Rectal smooth muscle tissue (tissue), 1 donor: ENCODE results near the gene KCNG4.
"Not testable (repeated sequence)": the region's sequence is repeated elsewhere in the genome, so short reads cannot be mapped to it uniquely, and the experiment has no call there.

ENCODE experiments used
- H3K27ac ChIP-seq: one replicate; pipeline ENCODE4 v1.7.0; 2013; ENCODE audit warnings: low read depth, low read length, inconsistent platforms
- H3K27me3 ChIP-seq: one replicate; pipeline ENCODE4 v1.7.0; 2013; ENCODE audit warnings: low read length; ENCODE audit not compliant: control insufficient read depth, insufficient read depth
- H3K36me3 ChIP-seq: one replicate; pipeline ENCODE4 v1.7.0; 2013; ENCODE audit warnings: low read length; ENCODE audit not compliant: control insufficient read depth, insufficient read depth
- H3K4me1 ChIP-seq: one replicate; pipeline ENCODE4 v1.7.0; 2013; ENCODE audit warnings: low read length; ENCODE audit not compliant: control insufficient read depth, insufficient read depth
- H3K4me3 ChIP-seq: one replicate; pipeline ENCODE4 v1.7.0; 2013; ENCODE audit warnings: low read length
- H3K9ac ChIP-seq: one replicate; pipeline ENCODE4 v1.7.0; 2013; ENCODE audit warnings: low read length

KCNG4 gene

DNA sequence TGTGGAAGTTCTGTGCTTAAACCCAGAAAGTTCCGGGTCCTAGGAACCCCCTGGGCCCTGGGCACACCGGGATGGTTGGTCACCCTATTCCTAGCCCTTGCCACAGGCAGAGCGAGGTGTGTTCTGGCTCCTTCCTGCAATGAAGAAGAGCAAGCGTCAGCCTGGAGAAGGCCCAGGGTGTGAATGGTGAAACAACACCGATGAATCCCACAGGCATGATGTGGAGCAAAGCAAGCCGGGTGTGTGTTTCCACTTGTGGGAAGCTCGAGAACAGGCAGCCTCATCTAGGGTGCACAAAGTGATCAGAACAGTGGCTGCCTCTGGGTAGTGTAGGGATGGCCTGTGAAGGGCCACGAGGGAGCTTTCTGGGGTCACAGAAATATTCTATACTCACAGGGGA lies 13.8 kb downstream of the KCNG4 start:
- no peak overlapping the region for H3K4me3 ChIP-seq
- H3K27ac ChIP-seq = no peak overlapping the region
- H3K4me1 ChIP-seq = peaks cover 2% of the 10 kb centered on the region
- H3K9ac ChIP-seq = no peak overlapping the region
- no peaks in the 10 kb centered on the region for H3K27me3 ChIP-seq
- H3K36me3 ChIP-seq = no peaks in the 10 kb centered on the region

DNA sequence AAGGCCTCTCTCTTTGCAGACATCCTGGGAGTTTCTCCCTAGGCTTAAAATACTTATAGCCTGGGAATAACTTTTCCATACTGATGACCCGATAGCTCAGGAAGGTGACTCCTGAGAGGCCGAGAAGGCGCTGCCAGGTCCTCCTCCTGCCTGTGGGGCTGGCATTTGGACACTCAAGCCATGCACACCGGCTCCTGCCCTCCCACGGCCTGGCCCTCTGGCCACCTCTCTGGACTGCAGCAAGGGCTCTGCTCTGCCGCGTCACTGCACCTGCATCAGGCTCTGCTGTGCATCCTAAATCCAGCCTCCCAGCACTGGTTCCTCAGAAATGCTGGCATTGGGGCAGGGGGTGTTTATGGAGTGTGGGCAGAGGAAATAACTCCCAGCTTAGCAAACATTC lies 14.2 kb downstream of the KCNG4 start:
- no peak overlapping the region for H3K9ac ChIP-seq
- H3K27me3 ChIP-seq = no peaks in the 10 kb centered on the region
- no peak overlapping the region for H3K4me3 ChIP-seq
- H3K36me3 ChIP-seq = no peaks in the 10 kb centered on the region
- H3K27ac ChIP-seq = no peak overlapping the region
- peaks cover 2% of the 10 kb centered on the region for H3K4me1 ChIP-seq

DNA sequence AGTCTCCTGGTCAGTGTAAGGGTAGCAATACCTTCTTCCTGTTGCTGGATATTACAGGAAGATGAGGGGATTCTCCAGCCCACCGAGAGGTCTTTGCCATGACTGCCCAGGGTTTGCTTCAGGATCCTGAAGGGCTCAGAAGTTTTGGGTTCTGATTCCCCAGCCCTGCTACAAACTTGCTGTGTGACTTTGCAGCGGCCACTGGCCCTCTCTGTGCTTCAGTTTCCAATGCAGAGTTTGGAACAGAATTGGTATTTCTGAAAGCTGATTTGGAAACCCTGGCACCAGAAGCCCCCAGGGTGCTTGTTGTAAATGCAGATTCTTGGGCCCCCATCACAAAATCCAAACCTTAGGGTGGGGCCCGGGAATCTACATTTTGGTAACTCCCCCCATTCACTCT lies 14.7 kb downstream of the KCNG4 start:
- H3K4me1 ChIP-seq = peaks cover 2% of the 10 kb centered on the region
- H3K4me3 ChIP-seq = no peak overlapping the region
- no peaks in the 10 kb centered on the region for H3K36me3 ChIP-seq
- no peak overlapping the region for H3K27ac ChIP-seq
- no peaks in the 10 kb centered on the region for H3K27me3 ChIP-seq
- no peak overlapping the region for H3K9ac ChIP-seq

- Histone ChIP-seq H3K36me3 (no peaks in the 10 kb centered on the region), H3K4me1 (peaks cover 2% of the 10 kb centered on the region), H3K27ac (no peak overlapping the region), H3K27me3 (no peaks in the 10 kb centered on the region), H3K4me3 (no peak overlapping the region), H3K9ac (no peak overlapping the region)
Measured at GRCh38 chr16:84224554-84224953, 15.3 kb downstream of the KCNG4 start.

GRCh38 chr16:84223456-84223855 lies 16.4 kb downstream of the KCNG4 start:
- Histone ChIP-seq H3K27ac (no peak overlapping the region), H3K9ac (no peak overlapping the region), H3K36me3 (no peaks in the 10 kb centered on the region)

DNA sequence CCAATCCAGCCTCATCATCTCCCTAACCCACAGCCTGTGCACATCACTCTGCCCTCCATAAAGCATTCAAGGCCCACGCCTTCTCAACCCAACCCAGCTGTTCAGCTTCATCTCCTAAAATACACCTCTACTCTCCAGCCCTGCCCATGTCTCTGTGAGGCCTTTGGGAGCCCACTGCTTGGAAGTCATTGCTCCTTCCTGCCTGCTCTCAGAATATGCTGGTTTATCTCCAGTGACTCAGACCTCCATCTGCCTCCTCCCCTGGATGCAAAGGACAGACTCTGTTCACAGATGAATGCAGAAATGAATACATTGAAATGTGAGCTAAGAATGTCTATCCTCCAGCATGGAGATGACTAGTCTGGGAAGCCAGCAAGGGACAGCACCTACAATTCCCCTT lies 19.0 kb downstream of the KCNG4 start:
- no peak overlapping the region for H3K4me3 ChIP-seq
- no peak overlapping the region for H3K9ac ChIP-seq
- H3K36me3 ChIP-seq = no peaks in the 10 kb centered on the region
- no peaks in the 10 kb centered on the region for H3K4me1 ChIP-seq
- no peak overlapping the region for H3K27ac ChIP-seq
- H3K27me3 ChIP-seq = no peaks in the 10 kb centered on the region

More at GRCh38 chr16:84223456-84223855, 16.4 kb downstream of the KCNG4 start:
- Histone ChIP-seq H3K27me3 (no peaks in the 10 kb centered on the region), H3K4me3 (no peak overlapping the region), H3K4me1 (peaks cover 2% of the 10 kb centered on the region)

DNA sequence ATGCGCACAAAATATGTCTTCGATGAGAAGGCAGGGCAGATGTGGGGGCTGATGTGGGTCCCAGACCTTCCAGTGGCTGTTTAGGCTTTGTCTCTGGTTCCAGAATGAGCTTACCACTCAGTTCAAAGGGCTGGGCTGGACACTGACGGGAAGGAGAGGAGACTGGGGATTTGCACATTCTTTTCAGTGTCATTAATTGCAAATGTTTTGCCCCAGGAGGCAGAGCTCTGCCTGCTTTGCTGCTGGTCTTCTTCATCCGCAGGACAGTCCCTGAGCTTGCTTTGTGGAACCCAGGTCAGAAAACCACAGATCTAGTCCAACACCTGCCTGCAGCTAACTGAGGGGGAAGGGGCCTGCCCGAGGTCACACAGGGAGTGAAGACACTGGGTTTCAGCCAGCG lies 20.9 kb downstream of the KCNG4 start:
- H3K27ac ChIP-seq = no peak overlapping the region
- no peak overlapping the region for H3K4me3 ChIP-seq
- no peaks in the 10 kb centered on the region for H3K36me3 ChIP-seq
- no peak overlapping the region for H3K9ac ChIP-seq
- no peaks in the 10 kb centered on the region for H3K27me3 ChIP-seq
- no peaks in the 10 kb centered on the region for H3K4me1 ChIP-seq

GRCh38 chr16:84218176-84218823 lies 21.5 kb downstream of the KCNG4 start:
- no peaks in the 10 kb centered on the region for H3K27me3 ChIP-seq
- H3K36me3 ChIP-seq = no peaks in the 10 kb centered on the region
- H3K4me1 ChIP-seq = no peaks in the 10 kb centered on the region
- no peak overlapping the region for H3K4me3 ChIP-seq
- H3K27ac ChIP-seq = no peak overlapping the region
- no peak overlapping the region for H3K9ac ChIP-seq

- not testable (repeated sequence) for H3K27ac ChIP-seq, H3K4me1 ChIP-seq, H3K36me3 ChIP-seq, H3K27me3 ChIP-seq, H3K9ac ChIP-seq, H3K4me3 ChIP-seq
Measured at GRCh38 chr16:84216144-84216543, 23.7 kb downstream of the KCNG4 start.

DNA sequence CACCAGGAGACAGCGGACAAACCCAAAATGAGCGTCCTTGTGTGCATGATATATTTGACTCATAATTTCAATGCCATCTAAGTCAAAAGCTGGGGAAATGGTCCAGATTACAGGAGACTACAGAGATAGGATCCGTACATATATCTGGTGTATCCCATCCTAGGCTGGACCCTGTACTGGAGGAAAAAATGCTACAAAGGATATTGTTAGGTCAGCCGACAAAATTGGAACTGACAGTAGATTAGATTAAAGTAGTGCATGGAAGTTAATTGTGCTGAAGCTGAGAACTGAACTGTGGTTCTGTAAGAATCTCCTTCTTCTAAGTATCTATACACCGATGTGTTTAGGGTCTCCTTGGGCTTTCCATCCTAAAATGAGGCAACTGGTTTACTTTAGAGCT lies 24.3 kb downstream of the KCNG4 start:
- no peaks in the 10 kb centered on the region for H3K4me1 ChIP-seq
- H3K4me3 ChIP-seq = no peak overlapping the region
- H3K27me3 ChIP-seq = no peaks in the 10 kb centered on the region
- H3K36me3 ChIP-seq = no peaks in the 10 kb centered on the region
- no peak overlapping the region for H3K9ac ChIP-seq
- no peak overlapping the region for H3K27ac ChIP-seq

DNA sequence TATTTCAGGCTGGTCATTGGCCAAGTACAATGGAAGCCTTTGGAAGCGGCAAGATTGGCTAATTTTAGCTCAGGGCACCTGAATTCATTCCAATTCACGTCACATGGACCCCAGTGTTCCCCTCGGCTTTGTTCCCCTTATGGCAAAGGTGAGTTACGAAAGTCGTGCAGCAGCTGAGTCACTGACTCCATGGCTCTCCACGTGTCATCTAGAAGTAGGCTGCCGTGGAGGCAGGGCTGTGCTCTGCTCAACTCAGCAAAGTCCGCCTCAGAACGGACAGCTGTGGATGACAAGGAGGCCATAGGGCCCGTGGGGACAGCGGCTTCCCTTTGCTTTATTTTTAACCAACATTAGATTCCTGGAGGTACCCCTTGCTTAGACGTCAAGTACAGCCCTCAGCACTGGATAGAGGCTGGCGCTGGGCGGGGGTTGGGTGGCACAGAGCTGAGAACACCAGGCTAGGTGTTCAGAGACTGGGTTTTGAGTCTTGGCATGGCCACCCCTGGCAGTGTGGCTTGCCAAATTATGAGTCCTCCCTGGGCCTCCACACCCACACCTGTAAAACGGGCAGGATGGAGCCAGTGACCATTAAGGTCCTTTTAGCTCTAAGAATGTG lies 25.3 kb downstream of the KCNG4 start:
- Histone ChIP-seq H3K27ac (no peak overlapping the region), H3K27me3 (no peaks in the 10 kb centered on the region), H3K36me3 (no peaks in the 10 kb centered on the region), H3K9ac (no peak overlapping the region), H3K4me3 (no peak overlapping the region), H3K4me1 (no peaks in the 10 kb centered on the region)

DNA sequence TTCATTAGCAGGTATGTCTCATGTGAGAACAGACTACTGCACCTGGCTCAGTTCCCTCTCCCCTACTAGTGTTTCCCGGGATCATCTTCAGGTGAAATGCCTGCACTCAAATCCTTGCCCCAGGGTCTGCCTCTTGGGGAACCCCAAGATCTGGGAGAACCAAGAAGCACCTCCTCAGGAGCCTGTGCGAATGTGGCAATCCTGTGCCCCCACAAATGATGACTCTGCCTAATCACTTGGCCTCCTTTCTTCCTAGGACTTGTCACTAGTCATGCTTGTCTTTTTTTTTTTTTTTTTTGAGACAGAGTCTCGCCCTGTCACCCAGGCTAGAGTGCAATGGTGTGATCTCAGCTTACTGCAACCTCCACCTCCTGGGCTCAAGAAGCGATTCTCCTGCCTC lies 27.2 kb downstream of the KCNG4 start:
- H3K36me3 ChIP-seq = no peaks in the 10 kb centered on the region
- H3K4me1 ChIP-seq = no peaks in the 10 kb centered on the region
- no peak overlapping the region for H3K27ac ChIP-seq
- no peak overlapping the region for H3K4me3 ChIP-seq
- H3K9ac ChIP-seq = no peak overlapping the region
- H3K27me3 ChIP-seq = no peaks in the 10 kb centered on the region

DNA sequence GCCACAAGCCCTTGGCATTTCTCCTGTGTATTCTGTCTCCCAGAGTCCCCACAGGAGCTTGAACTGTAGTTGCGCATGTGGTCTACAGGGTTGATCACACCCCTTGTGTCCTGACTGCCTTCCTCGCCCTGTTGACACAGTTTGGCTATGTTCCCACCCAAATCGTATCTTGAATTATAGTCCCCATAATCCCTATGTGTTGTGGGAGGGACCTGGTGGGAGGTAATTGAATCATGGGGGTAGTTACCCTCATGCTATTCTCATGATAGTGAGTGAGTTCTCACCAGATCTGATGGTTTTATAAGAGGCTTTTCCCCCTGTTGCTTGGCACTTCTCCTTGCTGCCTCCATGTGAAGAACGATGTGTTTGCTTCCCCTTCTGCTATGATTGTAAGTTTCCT lies 27.7 kb downstream of the KCNG4 start:
- H3K36me3 ChIP-seq = no peaks in the 10 kb centered on the region
- H3K27ac ChIP-seq = no peak overlapping the region
- H3K4me3 ChIP-seq = no peak overlapping the region
- H3K27me3 ChIP-seq = no peaks in the 10 kb centered on the region
- no peaks in the 10 kb centered on the region for H3K4me1 ChIP-seq
- no peak overlapping the region for H3K9ac ChIP-seq
